ENCODE measurements around the gene MRPS24.

The MRPS24 gene

GRCh38 chr7:43876976-43877745 lies 7.8 kb upstream of the MRPS24 start:
- no peak for DNase-seq

DNA sequence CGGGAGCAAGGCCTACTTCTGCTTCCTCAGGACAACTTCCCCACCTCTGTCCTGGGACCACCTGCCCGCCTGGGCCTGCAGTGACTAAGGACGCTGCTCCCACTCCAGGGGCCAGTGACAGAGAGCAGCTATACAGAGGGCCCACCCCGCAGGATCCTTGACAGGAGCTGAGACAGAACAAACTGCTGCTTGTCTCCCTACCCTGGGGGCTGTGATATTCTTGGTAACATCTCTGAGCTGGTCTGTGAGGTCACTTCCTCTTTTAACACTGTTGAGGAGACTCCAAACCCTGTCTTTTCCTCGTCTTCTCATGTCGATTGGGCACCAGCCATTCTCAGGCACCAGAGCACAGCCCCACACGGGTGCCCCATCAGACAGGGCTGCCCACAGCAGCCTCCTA lies 6.9 kb upstream of the MRPS24 start:
- DNase-seq = no peak

- no peak for DNase-seq
These were observed 4.0 kb upstream of the MRPS24 start for GRCh38 chr7:43873300-43873699.

DNA sequence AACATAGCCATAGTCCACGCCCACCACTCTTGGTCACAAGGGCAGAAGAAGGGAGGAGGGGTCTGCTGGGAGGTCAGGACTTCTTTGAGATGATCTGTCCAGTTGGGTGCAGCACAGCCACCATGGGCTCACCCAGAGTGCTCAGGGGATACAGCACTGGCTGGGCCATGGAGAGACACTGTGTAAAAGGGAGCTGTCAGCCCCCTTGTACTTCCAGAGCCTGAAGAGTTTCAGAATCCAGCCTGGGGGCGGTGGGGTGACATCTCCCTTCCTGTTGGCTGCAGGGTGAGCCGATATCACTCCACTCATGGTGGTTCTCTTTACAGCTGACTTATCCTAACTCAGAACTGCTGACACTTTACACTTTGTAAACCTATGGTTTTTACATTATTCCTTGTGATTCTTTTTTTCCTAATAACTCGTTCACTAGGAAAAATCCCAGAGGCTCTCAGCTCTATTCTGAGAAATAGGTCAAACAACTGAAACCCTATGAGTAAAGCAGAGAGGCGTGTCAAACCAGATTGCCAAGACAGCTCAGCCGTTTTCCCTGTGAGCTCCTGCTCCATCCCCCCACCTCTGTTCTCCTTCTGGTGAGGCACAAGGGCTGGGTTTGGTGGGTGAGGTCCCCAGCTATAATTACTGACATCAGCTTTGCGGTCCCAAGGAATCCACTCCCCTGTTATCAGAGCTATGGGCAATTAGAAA lies 3.2 kb upstream of the MRPS24 start:
- DNase-seq = no peak

DNA sequence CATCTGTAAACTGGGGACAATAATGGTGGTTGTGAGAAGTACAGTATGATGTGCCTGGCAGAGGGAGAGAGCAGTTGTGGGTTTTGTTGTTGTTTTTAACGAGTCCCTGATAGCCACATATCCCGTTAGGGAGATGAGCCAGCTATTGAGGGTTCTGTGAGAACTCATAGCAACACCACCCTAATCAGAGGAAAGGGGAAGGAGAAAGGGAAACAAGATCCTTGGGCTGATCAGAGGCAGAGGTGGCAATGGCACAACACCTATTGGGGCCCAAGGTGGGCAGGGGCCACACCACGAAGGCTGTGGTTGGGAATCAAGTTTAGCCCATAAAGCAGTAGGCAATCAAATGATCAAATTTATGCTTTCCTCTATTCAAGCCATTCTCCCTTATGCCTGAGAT lies 1.7 kb upstream of the MRPS24 start:
- no peak for DNase-seq

GRCh38 chr7:43870316-43870715 lies 999 bp upstream of the MRPS24 start:
- DNase-seq = no peak

DNA sequence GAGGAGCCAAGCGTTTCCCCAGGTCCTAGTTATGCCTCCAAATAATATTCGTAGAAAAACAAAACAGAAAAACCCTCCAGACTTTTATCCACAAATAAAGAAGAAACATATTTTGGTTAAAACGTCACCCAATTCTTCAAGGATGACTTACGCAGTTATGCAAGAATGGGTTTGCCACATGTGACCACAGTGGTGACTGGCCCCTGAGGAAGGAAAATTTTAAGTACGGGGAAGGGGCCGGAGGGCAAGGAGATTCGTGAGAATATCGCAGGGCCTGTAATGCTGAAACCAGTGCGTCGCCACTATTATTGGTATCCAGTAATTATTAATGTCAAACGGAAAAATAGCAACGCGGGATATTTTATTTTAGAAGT lies 537 bp upstream of the MRPS24 start:
- no peak for DNase-seq

GRCh38 chr7:43868681-43869005 lies 674 bp downstream of the MRPS24 start:
- no peak for DNase-seq

DNA sequence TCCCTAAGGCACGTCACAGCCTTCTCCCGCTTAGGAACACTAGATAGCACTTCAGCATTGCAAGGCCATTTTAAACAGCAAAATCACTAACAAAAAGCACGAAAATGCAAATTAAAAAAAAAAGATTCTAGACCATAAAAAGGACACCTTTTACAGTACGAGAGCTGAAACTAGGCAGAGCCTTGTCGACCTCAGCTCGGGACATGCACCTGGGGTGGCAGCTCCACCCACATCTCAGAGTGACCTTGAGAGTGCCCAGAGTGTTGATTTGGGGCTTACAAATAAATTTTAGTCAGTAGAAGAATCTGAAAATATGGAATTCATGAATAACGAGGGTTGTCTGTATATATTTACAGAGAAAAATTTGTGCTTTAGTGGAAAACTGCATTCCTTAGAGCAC lies 1.1 kb downstream of the MRPS24 start:
- DNase-seq = no peak

GRCh38 chr7:43865277-43865676 lies 4.0 kb downstream of the MRPS24 start:
- no peak for DNase-seq

DNA sequence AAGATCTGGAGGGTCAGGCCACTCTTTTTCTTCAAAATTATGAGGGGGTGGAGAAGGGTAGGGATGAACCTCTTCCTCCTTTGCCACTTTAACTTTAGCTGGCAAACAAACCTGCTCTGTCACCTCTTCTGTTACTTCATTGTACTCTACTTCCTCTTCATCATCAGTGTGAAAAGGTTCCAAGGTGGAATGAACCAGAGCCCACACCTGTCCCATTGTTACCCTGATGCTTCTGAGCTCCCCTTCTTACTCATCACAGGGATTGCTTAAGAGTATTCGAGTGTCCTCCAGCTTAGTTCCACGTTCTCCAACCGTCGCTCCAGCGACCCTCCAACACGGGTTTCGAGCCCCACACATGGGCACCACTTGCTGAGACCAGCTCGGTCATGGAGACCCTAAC lies 5.2 kb downstream of the MRPS24 start:
- no peak for DNase-seq

GRCh38 chr7:43856996-43857395 lies 12.3 kb downstream of the MRPS24 start:
- DNase-seq = no peak

GRCh38 chr7:43856316-43856715 lies 13.0 kb downstream of the MRPS24 start:
- DNase-seq = no peak

GRCh38 chr7:43855176-43855575 lies 14.1 kb downstream of the MRPS24 start:
- no peak for DNase-seq

- DNase-seq = no peak
These were observed 17.5 kb downstream of the MRPS24 start for GRCh38 chr7:43851805-43852204.

- no peak for DNase-seq
These were observed 18.8 kb downstream of the MRPS24 start for GRCh38 chr7:43850348-43851116.

GRCh38 chr7:43849047-43849446 lies 20.3 kb downstream of the MRPS24 start:
- no peak for DNase-seq

DNA sequence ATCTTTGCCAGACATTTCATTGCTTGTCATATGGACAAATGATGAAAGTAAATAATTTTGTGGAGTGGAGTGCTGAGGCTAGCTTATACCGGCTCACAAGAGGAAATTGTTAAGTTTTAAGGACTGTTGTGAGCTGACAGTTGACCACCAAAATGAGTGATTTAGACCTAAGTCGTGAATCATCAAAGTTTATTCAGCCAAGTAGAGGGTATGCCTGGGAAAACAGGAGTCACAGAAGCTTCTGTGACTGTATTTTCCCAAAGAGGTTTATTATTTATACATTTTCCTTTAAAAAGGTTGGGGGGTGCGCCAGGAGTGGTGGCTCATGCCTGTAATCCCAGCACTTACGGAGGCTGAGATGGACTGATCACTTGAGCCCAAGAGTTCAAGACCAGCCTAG lies 21.8 kb downstream of the MRPS24 start:
- DNase-seq = no peak

DNA sequence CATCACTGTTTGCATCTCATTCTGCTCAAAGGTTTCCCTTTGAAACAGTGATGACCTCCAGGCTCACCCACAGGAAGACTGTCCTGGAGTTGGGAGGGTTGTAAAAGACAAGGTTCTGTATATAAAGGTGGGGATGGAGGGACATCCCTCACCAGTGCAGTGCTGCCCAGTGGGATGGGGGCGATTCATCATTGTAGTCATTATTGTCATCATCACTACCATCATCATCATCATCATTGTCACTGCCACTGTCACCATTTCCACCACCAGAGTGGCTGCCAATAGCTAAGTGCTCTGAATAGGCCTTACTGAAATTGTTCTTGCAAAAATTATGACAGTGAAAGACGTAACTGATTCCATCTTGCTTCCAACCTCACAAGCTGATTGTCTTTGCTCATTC lies 24.7 kb downstream of the MRPS24 start:
- no peak for DNase-seq

GRCh38 chr7:43844257-43844656 lies 25.1 kb downstream of the MRPS24 start:
- no peak for DNase-seq

GRCh38 chr7:43843296-43843695 lies 26.0 kb downstream of the MRPS24 start:
- no peak for DNase-seq

GRCh38 chr7:43838201-43838658 lies 31.1 kb downstream of the MRPS24 start:
- DNase-seq = no peak

DNA sequence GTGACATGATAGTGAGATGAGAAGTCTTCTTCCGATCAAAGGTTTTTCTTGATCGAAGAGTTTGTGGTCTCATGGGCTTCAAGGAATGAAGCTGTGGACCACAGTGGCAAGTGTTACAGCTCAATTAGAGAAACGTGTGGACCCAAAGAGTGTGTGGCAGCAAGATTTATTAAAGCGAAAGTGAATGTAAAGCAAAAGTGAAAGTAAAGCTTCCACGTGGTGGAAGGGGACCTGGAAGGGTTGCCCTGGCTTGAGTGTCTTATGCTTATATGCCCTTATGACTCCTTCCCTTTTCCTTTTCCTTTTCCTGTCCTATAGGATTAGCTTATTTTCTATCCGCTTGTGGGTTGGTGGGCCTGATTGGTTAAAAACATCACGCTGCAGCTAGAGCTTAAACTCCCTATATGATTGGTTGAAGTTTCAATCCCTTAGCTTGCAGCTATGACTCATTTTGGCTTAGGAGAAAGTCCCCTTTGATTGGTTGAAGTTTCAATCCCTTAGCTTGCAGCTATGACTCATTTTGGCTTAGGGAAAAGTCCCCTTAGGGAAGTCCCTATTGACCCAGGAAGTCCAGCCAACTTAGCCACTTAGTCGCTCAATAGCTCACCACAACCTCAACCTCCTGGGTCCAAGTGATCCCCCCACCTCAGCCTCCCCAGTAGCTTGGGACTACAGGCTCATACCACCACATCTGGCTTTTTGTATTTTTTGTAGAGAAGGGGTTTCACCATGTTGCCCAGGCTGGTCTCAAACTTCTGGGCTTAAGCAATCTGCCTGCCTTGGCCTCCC lies 34.7 kb downstream of the MRPS24 start:
- no peak for DNase-seq

Data from activated CD4-positive, alpha-beta T cell treated with anti-CD3 and anti-CD28 coated beads for 1 hour (primary cell).